Measurements from ENCODE around the gene KIF5C.

KIF5C gene

GRCh38 chr2:148924514-148925178 is 49.6 kb downstream of the KIF5C start:
- DNase-seq (ENCODE audit: low read depth) = no peak

GRCh38 chr2:148926291-148926961 is 51.4 kb downstream of the KIF5C start:
- peak; percentile 5 for DNase-seq (ENCODE audit: low read depth)

GRCh38 chr2:148926981-148927401 is 52.0 kb downstream of the KIF5C start:
- DNase-seq (ENCODE audit: low read depth) = no peak

GRCh38 chr2:148928395-148928794 is 53.4 kb downstream of the KIF5C start:
- no peak for DNase-seq (ENCODE audit: low read depth)

- no peak for DNase-seq (ENCODE audit: low read depth)
These were observed 55.2 kb downstream of the KIF5C start for GRCh38 chr2:148930046-148930775.

- no peak for DNase-seq (ENCODE audit: low read depth)
These were observed 57.5 kb downstream of the KIF5C start for GRCh38 chr2:148932536-148932935.

- DNase-seq (ENCODE audit: low read depth) = no peak
These were observed 58.4 kb downstream of the KIF5C start for GRCh38 chr2:148933456-148933855.

GRCh38 chr2:148935791-148936190 is 60.8 kb downstream of the KIF5C start:
- no peak for DNase-seq (ENCODE audit: low read depth)

GRCh38 chr2:148936857-148937450 is 61.9 kb downstream of the KIF5C start:
- no peak for DNase-seq (ENCODE audit: low read depth)

GRCh38 chr2:148939271-148939670 is 64.2 kb downstream of the KIF5C start:
- no peak for DNase-seq (ENCODE audit: low read depth)

- DNase-seq (ENCODE audit: low read depth) = no peak
These were observed 68.1 kb downstream of the KIF5C start for GRCh38 chr2:148943097-148943496.

GRCh38 chr2:148944536-148944935 is 69.5 kb downstream of the KIF5C start:
- no peak for DNase-seq (ENCODE audit: low read depth)

GRCh38 chr2:148947299-148947698 is 72.3 kb downstream of the KIF5C start:
- DNase-seq (ENCODE audit: low read depth) = no peak

GRCh38 chr2:148948868-148949267 is 73.8 kb downstream of the KIF5C start:
- DNase-seq (ENCODE audit: low read depth) = no peak

- DNase-seq (ENCODE audit: low read depth) = no peak
These were observed 74.3 kb downstream of the KIF5C start for GRCh38 chr2:148949348-148949747.

- no peak for DNase-seq (ENCODE audit: low read depth)
These were observed 77.6 kb downstream of the KIF5C start for GRCh38 chr2:148952621-148953020.

GRCh38 chr2:148953426-148953825 is 78.4 kb downstream of the KIF5C start:
- DNase-seq (ENCODE audit: low read depth) = no peak

GRCh38 chr2:148954536-148954935 is 79.5 kb downstream of the KIF5C start:
- DNase-seq (ENCODE audit: low read depth) = no peak

- no peak for DNase-seq (ENCODE audit: low read depth)
These were observed 80.8 kb downstream of the KIF5C start for GRCh38 chr2:148955798-148956197.

GRCh38 chr2:148957023-148957422 is 82.0 kb downstream of the KIF5C start:
- no peak for DNase-seq (ENCODE audit: low read depth)

- no peak for DNase-seq (ENCODE audit: low read depth)
These were observed 84.7 kb downstream of the KIF5C start for GRCh38 chr2:148959745-148960144.

- DNase-seq (ENCODE audit: low read depth) = no peak
These were observed 85.5 kb downstream of the KIF5C start for GRCh38 chr2:148960483-148960882.

GRCh38 chr2:148963461-148963860 is 88.4 kb downstream of the KIF5C start:
- DNase-seq (ENCODE audit: low read depth) = no peak
